Stimulated activated CD8-positive, alpha-beta memory T cell treated with anti-CD3 and anti-CD28 coated beads, Interleukin-7, amount 100 ng/mL, for 1 hour (primary cell): Measurements from ENCODE around the gene OXER1.

Experiments
- DNase-seq, 2 donors: peaks; one replicate each; pipeline ENCODE4 v3.0.0-alpha.2; 2020; ENCODE audit warnings: low read depth in 2 of 2

OXER1 gene

GRCh38 chr2:42794271-42795046, 30.5 kb upstream of the OXER1 start:
- DNase-seq = no peak

DNA sequence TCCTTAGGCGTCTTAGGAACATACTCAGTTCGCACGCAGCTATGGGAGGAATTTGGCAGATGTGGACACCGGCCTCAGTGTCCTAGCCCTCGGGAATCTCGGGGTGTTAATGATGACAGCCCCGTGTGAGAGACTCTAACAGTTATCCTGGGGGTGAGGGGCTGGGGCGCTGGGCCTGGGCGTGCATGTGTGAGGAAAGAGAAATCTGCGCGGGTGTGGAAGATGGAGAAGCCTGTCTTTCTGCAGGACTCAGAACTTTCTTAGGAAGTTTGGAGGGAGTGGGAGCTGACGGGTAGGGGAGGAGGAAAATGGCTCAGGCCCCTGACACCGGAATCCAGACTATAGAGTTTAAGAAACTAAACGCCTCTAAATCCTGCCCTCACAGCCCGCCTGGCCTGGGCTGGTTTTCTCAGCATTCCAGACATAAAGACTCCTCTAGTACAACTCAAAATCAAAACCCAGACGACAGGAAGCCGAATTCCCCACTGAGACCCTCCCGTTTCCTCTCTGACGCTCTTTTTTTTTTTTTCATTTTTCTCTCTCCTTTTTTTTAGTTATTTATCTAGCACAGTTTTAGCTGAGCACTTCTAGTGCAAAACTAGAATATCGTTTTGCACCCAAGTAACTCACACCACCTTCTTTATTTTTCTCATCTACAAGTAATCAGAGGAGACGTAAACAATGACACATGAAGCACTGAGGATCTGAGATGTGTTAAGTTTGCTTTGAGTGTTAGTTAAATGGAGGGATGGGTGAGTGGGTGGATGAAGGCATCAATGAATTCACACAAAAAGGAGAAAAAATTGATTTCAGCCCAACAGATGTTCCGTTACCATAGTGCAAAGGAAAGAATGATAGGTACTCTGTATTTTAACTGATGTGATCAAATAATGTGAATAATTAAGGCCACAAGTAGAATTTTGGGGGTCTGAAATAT, 29.7 kb upstream of the OXER1 start:
- no peak for DNase-seq

DNA sequence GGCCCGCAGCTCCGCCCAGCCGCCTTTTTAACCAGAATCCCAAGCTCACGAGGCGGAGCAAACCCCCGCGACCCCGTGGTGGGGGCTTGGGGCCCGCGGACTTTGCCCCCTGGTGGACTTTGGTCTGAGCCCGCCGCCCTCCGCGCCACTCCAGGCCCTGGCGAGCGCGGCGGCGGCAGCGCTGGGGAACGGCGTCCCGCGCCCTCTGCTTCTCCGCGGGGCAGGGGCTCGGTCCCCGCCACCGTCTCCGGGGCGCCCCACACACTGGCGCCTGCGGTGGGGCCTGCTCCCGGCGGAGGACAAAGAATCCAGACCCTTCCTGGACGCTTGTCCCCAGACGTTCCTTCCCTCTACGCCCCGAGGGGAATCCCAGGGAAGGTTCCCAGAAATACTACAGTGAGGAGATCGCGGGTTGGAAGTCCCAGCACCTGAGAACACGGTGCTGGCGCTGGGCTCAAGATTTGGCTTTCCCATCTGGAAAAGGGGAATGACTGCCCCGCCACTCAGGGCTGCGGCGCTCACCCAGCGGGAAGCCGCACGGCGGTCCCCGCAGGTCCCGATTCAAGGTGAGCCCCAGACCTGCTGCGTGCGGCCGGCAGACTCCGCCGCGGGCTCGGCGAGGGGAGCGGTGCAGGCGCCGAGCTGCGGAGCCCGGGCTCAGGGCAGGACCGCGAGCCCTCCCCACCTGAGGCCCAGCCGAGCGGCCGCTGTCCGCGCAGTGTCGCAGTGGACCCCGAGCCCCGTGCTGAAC, 28.8 kb upstream of the OXER1 start, which contains the start of gene HAAO:
Gene HAAO (minus strand): TSS at position 1 of the 751 bp plus-strand sequence. CDS start 47 bp downstream, outside the sequence.
- no peak for DNase-seq

- DNase-seq = no peak
Measured at GRCh38 chr2:42792087-42792582, 28.2 kb upstream of the OXER1 start.

GRCh38 chr2:42791606-42792005, 27.7 kb upstream of the OXER1 start:
- no peak for DNase-seq

DNA sequence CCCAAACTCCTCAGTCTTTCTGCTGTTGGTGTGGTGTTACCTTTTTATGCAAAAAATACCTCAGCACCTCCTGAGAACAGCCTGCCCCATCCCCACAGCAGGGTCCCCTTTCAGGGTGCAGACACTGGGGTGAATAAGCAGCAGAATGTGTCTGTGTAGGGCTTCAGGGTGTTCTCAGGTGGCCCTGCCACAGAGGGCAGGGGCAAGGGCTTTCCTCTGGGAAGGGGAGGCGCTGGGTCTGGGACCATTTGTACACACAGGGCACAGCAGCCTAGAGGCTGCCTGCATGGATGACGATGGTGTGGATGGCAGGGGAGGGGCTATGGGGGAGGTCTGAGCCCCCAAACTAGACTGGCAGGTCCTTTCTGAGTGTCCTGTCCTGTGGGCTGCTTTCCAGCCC, 25.8 kb upstream of the OXER1 start:
- DNase-seq = no peak

GRCh38 chr2:42788882-42789281, 24.9 kb upstream of the OXER1 start:
- DNase-seq = no peak

DNA sequence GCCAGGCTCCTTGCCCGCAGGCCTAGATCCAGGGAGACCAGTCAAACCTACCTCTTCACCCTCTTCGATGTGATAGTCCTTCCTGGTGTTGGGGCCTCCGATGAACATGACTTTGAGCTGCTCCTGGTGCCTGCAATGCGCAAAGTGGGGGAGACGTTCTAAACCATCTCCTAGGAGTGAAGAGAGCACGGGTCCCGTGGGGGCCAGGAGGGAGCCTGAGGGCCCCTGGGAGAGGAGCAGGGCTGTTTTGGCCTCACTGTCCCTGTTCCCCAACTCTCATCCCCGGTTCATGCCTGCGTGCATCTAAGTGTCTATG, 24.5 kb upstream of the OXER1 start:
- no peak for DNase-seq

DNA sequence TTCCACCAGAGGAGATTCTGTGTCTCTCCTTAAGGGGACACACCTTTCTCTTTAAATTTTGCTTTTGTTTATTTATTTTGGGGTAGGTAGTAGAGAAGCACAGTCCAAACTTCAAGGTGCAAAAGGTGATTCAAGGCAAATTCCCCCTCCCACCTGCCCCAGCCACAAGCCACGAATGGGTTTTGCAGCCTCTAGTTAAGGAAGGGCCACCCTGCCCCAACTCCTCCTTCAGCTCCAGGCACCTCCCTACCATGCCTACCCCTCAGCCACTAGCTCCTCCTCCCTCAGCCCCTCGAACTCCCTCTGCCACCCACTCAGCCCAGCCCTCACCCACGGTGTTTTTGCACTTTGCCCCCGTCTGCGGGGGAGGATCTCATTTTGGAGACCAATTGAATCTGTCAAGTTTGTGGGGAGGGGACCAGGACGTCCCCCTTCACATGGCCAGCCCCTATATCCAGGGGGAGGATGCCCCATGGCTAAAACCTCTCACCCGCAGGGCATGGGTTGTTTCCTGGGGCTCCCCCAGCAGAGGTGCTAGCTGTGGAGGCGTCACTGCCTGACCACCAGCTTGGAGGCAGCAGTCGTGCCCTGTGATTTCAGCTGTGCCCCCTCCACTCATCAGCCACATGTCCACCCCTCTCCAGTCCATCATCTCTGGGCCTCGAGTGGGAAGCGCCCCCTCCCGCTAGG, 24.0 kb upstream of the OXER1 start:
- DNase-seq = no peak

- no peak for DNase-seq
Measured at GRCh38 chr2:42787424-42787787, 23.5 kb upstream of the OXER1 start.

- DNase-seq = no peak
Measured at GRCh38 chr2:42786561-42787345, 22.8 kb upstream of the OXER1 start.

DNA sequence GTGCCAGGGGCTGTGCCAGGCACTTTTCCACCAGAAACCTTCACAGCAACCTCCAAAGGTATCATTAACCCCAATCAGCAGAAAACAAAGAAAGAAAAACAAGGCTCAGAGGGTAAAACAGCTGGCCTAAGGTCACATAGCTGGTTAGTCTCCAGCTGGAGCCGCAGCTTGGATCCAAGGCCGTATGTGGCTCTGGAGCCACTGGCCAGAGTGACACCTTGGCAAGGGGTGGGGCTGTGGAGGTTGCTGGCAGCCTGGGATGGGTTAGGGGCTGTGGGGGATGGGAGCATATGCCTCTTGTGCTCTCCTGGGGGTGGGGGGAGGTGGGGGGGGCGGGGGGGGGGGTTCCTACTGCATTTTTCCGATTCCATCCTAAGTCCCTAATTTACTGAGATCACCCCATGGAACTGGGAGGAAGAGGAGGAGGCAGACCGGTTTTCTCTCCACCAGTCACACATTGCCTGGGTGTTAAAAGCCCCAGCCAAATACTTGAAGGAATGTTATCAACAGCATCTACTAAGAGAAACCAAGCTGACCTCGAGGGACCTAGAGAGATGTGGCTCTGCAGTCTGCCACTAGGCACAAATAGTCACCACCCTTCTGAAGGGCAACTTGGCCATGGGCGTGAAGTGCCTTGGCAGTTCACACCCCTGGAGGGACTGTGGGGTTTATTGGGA, 20.4 kb upstream of the OXER1 start:
- no peak for DNase-seq

GRCh38 chr2:42783511-42783910, 19.6 kb upstream of the OXER1 start:
- no peak for DNase-seq

GRCh38 chr2:42781181-42781580, 17.2 kb upstream of the OXER1 start:
- DNase-seq = no peak

GRCh38 chr2:42777883-42778805, 14.2 kb upstream of the OXER1 start:
- DNase-seq = no peak

- DNase-seq = no peak
Measured at GRCh38 chr2:42775810-42776209, 11.9 kb upstream of the OXER1 start.

DNA sequence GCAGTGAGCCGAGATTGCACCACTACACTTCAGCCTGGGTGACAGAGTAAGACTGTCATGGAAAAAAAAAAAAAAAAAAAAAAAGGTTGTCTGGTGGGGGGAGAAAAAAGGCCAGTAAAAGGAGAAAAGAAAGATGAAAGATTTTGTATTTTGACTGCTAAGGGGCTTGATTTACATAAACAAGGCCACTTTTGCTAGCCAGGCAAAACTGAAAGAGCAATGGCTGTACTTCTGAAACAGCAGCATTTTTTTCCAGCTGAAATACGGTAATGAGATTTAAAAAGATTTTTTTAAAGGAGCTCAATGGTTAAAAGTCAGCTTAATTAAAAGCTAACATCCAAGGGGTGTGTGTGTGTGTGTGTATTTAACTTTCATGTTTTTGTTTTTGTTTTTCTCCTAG, 11.3 kb upstream of the OXER1 start:
- DNase-seq = no peak

- no peak for DNase-seq
Measured at GRCh38 chr2:42771546-42772153, 7.7 kb upstream of the OXER1 start.
